ENCODE results near the gene NPLOC4. TPM values are rescaled to one million over a fixed set of nuclear protein-coding genes. Genes with fewer than 3 reads are reported as not detected.

NPLOC4 gene
- total and polyA plus RNA-seq, 2 of the 13 experiments (the other 11 are each of a cell fraction or from before 2014, with no cell fraction given), result 57.0 to 97.0 TPM

- TF ChIP-seq AHDC1 (CRISPR knock-in tag; IDR thresholded peaks at IDR 0.05; ENCODE audit: borderline replicate concordance) (no peak), YEATS4 (CRISPR knock-in tag; IDR thresholded peaks at IDR 0.05; ENCODE audit: borderline replicate concordance) (no peak), SSRP1 (CRISPR knock-in tag; IDR thresholded peaks at IDR 0.05) (peak; percentile 24; the same call in 1 of the 2 replicates), ZBTB20 (CRISPR knock-in tag; IDR thresholded peaks at IDR 0.05; ENCODE audit: borderline replicate concordance, low read depth) (no peak), GABPA (IDR thresholded peaks at IDR 0.05; ENCODE audit: low read depth, low read length) (no peak), GABPA (CRISPR knock-in tag; IDR thresholded peaks at IDR 0.05; ENCODE audit: low read depth) (peak; percentile 30; the same call in 1 of the 2 replicates), NFKB2 (CRISPR knock-in tag; IDR thresholded peaks at IDR 0.05; ENCODE audit: borderline replicate concordance) (0 out of 2 replicates have a peak, but pooled peaks have one; percentile 14), DNMT1 (CRISPR knock-in tag; IDR thresholded peaks at IDR 0.05) (no peak; the same call in 1 of the 2 replicates), MTERF4 (CRISPR knock-in tag; IDR thresholded peaks at IDR 0.05) (no peak), ELF1 (CRISPR knock-in tag; IDR thresholded peaks at IDR 0.05) (peak; percentile 48), ZNF639 (CRISPR knock-in tag; conservative IDR thresholded peaks at IDR 0.05) (no peak), BORCS8-MEF2B (CRISPR knock-in tag; IDR thresholded peaks at IDR 0.05) (no peak; the same call in 1 of the 2 replicates), SAP130 (CRISPR knock-in tag; IDR thresholded peaks at IDR 0.05; ENCODE audit: low read depth) (peak; percentile 9; the same call in 1 of the 2 replicates)
- TF ChIP-seq, protein P1, sequence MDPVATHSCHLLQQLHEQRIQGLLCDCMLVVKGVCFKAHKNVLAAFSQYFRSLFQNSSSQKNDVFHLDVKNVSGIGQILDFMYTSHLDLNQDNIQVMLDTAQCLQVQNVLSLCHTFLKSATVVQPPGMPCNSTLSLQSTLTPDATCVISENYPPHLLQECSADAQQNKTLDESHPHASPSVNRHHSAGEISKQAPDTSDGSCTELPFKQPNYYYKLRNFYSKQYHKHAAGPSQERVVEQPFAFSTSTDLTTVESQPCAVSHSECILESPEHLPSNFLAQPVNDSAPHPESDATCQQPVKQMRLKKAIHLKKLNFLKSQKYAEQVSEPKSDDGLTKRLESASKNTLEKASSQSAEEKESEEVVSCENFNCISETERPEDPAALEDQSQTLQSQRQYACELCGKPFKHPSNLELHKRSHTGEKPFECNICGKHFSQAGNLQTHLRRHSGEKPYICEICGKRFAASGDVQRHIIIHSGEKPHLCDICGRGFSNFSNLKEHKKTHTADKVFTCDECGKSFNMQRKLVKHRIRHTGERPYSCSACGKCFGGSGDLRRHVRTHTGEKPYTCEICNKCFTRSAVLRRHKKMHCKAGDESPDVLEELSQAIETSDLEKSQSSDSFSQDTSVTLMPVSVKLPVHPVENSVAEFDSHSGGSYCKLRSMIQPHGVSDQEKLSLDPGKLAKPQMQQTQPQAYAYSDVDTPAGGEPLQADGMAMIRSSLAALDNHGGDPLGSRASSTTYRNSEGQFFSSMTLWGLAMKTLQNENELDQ (CRISPR knock-in tag; IDR thresholded peaks at IDR 0.05; ENCODE audit: borderline replicate concordance), result no peak
- TF ChIP-seq, protein P2, sequence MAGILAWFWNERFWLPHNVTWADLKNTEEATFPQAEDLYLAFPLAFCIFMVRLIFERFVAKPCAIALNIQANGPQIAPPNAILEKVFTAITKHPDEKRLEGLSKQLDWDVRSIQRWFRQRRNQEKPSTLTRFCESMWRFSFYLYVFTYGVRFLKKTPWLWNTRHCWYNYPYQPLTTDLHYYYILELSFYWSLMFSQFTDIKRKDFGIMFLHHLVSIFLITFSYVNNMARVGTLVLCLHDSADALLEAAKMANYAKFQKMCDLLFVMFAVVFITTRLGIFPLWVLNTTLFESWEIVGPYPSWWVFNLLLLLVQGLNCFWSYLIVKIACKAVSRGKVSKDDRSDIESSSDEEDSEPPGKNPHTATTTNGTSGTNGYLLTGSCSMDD (CRISPR knock-in tag; IDR thresholded peaks at IDR 0.05), result no peak
- TF ChIP-seq, protein P3, sequence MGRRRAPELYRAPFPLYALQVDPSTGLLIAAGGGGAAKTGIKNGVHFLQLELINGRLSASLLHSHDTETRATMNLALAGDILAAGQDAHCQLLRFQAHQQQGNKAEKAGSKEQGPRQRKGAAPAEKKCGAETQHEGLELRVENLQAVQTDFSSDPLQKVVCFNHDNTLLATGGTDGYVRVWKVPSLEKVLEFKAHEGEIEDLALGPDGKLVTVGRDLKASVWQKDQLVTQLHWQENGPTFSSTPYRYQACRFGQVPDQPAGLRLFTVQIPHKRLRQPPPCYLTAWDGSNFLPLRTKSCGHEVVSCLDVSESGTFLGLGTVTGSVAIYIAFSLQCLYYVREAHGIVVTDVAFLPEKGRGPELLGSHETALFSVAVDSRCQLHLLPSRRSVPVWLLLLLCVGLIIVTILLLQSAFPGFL (CRISPR knock-in tag; IDR thresholded peaks at IDR 0.05), result no peak
Observed at GRCh38 chr17:81553018-81553615, 83.8 kb downstream of the NPLOC4 start (continued).

All from HepG2 (cell line).